HepG2 (cell line): ENCODE results near the gene SERTAD1. TPM values are rescaled to one million over a fixed set of nuclear protein-coding genes. Genes with fewer than 3 reads are reported as not detected.

Experiments
- AHDC1 ChIP-seq: sonication (generic); formaldehyde crosslinking; IDR thresholded peaks from 2 replicates; pipeline ENCODE4 v1.5.1; 2020; ENCODE audit warnings: mild to moderate bottlenecking, missing genetic modification reagents, borderline replicate concordance
- BORCS8-MEF2B ChIP-seq: sonication (generic); formaldehyde crosslinking; IDR thresholded peaks from 2 replicates; pipeline ENCODE4 v1.8.0; 2022; ENCODE audit warnings: mild to moderate bottlenecking, missing genetic modification reagents
- FLYWCH1 ChIP-seq: sonication (generic); formaldehyde crosslinking; IDR thresholded peaks from 2 replicates; pipeline ENCODE4 v1.8.1; 2023; ENCODE audit warnings: mild to moderate bottlenecking, missing genetic modification reagents
- GABPB1 ChIP-seq: IDR thresholded peaks from 2 replicates; pipeline ENCODE4 v1.6.1; 2016; ENCODE audit warnings: mild to moderate bottlenecking, missing genetic modification reagents, moderate library complexity, missing compliant biosample characterization
- ISL2 ChIP-seq: sonication (generic); formaldehyde crosslinking; IDR thresholded peaks from 2 replicates; pipeline ENCODE4 v1.5.0; 2020; ENCODE audit warnings: missing genetic modification reagents
- NFIB ChIP-seq: sonication (generic); formaldehyde crosslinking; IDR thresholded peaks from 2 replicates; pipeline ENCODE4 v1.9.0; 2021; ENCODE audit warnings: missing genetic modification reagents, mild to moderate bottlenecking, borderline replicate concordance
- SNAPC2 ChIP-seq: sonication (generic); formaldehyde crosslinking; IDR thresholded peaks from 2 replicates; pipeline ENCODE4 v1.8.1; 2022; ENCODE audit warnings: mild to moderate bottlenecking, missing genetic modification reagents
- THAP9 ChIP-seq: sonication (generic); formaldehyde crosslinking; IDR thresholded peaks from 2 replicates; pipeline ENCODE4; 2020; ENCODE audit warnings: missing genetic modification reagents, mild to moderate bottlenecking, borderline replicate concordance
- TRIM22 ChIP-seq: fragments of 450-650 bp; IDR thresholded peaks from 2 replicates; pipeline ENCODE4 v1.6.1; 2017
- ZBTB8A ChIP-seq: sonication (generic); formaldehyde crosslinking; IDR thresholded peaks from 2 replicates; pipeline ENCODE4 v1.4.0; 2020; ENCODE audit warnings: mild to moderate bottlenecking, low read depth, missing genetic modification reagents, borderline replicate concordance
- ZC3H4 ChIP-seq: sonication (generic); formaldehyde crosslinking; IDR thresholded peaks from 2 replicates; pipeline ENCODE4 v1.4.0; 2020; ENCODE audit warnings: missing genetic modification reagents, borderline replicate concordance
- ZFP36L2 ChIP-seq: sonication (generic); formaldehyde crosslinking; IDR thresholded peaks from 2 replicates; pipeline ENCODE4 v1.4.0; 2020; ENCODE audit warnings: missing genetic modification reagents
- ZNF468 ChIP-seq: sonication (generic); formaldehyde crosslinking; IDR thresholded peaks from 2 replicates; pipeline ENCODE4 v1.8.0; 2022; ENCODE audit warnings: mild to moderate bottlenecking, moderate library complexity, missing genetic modification reagents
- ZNF710 ChIP-seq: sonication (generic); formaldehyde crosslinking; IDR thresholded peaks from 2 replicates; pipeline ENCODE4 v1.5.0; 2020; ENCODE audit warnings: mild to moderate bottlenecking, missing genetic modification reagents, borderline replicate concordance
- ZNF737 ChIP-seq: sonication (generic); formaldehyde crosslinking; IDR thresholded peaks from 2 replicates; pipeline ENCODE4 v1.5.0; 2020; ENCODE audit warnings: missing genetic modification reagents, mild to moderate bottlenecking, borderline replicate concordance
- ZNF792 ChIP-seq: IDR thresholded peaks from 2 replicates; pipeline ENCODE4 v1.6.1; 2016
- polyA plus RNA-seq, 8 experiments: library from polyadenylated mRNA; depleted of rRNA in 3 of 8; stranded (reverse) in 7 of 8; unstranded in 1 of 8; fragments of >200 nt; fragmentation: Illumina TruSeq in 4 of 8; extraction: Trizol in 4 of 8; gene quantifications; 2 replicates each; pipeline versions ENCODE4 v1.2.1 to v1.2.3, GENCODE V29; 2011 to 2016; ENCODE audit warnings: low read depth in 4 of 8, missing spikeins in 1 of 8, mixed read lengths in 1 of 8; ENCODE audit not compliant: insufficient read depth in 1 of 8
- total RNA-seq, 5 experiments: library from RNA; depleted of rRNA; stranded (reverse); fragments of >200 nt; fragmentation: Illumina TruSeq; extraction: Trizol; gene quantifications; 2 replicates each; pipeline ENCODE4 v1.2.3, GENCODE V29; 2016; ENCODE audit warnings: low read depth in 1 of 5

SERTAD1 gene
- total and polyA plus RNA-seq, 2 of the 13 experiments (the other 11 are each of a cell fraction or from before 2014, with no cell fraction given) = 4.3 to 4.5 TPM

GRCh38 chr19:40420766-40421765, 4.7 kb downstream of the SERTAD1 start (continued):
- TF ChIP-seq THAP9 (CRISPR knock-in tag) (peak; percentile 73; the same call in 1 of the 2 replicates), BORCS8-MEF2B (no peak; the same call in 1 of the 2 replicates), SNAPC2 (no peak; the same call in 1 of the 2 replicates), ZNF792 (CRISPR knock-in tag) (no peak; the same call in 1 of the 2 replicates), AHDC1 (CRISPR knock-in tag) (no peak), ZFP36L2 (no peak), NFIB (CRISPR knock-in tag) (no peak), ZNF737 (CRISPR knock-in tag) (no peak), ZC3H4 (CRISPR knock-in tag) (no peak), FLYWCH1 (CRISPR knock-in tag) (no peak), ZBTB8A (no peak), ZNF468 (0 out of 2 replicates have a peak, but pooled peaks have one; percentile 65), TRIM22 (no peak), GABPB1 (CRISPR knock-in tag) (peak; percentile 84), ISL2 (CRISPR knock-in tag) (peak; percentile 75), ZNF710 (CRISPR knock-in tag) (0 out of 2 replicates have a peak, but pooled peaks have one; percentile 24)
